GM12878 (cell line): ENCODE measurements around the gene KRTAP9-8.
"Not testable (repeated sequence)": the region's sequence is repeated elsewhere in the genome, so short reads cannot be mapped to it uniquely, and the experiment has no call there.

Experiments
- CBX5 ChIP-seq: sonication (generic); IDR thresholded peaks from 2 replicates; pipeline ENCODE4 v1.6.1; 2016; ENCODE audit warnings: low read depth, moderate library complexity, mild to moderate bottlenecking, inconsistent platforms
- CHD2 ChIP-seq: IDR thresholded peaks from 2 replicates; pipeline ENCODE4 v1.6.1; 2011; ENCODE audit warnings: low read depth, low read length, improper control_type of control experiment, borderline replicate concordance
- HCFC1 ChIP-seq: fragments of 150-350 bp; IDR thresholded peaks from 2 replicates; pipeline ENCODE4 v1.6.1; 2014; ENCODE audit warnings: low read length
- KDM1A ChIP-seq: fragments of 200-600 bp; sonication (generic); IDR thresholded peaks from 2 replicates; pipeline ENCODE4 v1.6.1; 2016; ENCODE audit warnings: borderline replicate concordance
- POLR2A ChIP-seq: IDR thresholded peaks from 2 replicates; pipeline ENCODE4 v1.6.1; 2011; ENCODE audit warnings: low read depth, mild to moderate bottlenecking, low read length
- TF ChIP-seq, protein P1 (sequence below): IDR thresholded peaks from 2 replicates; pipeline ENCODE4 v1.6.1; 2012; ENCODE audit warnings: low read depth, low read length, improper control_type of control experiment
- TF ChIP-seq, protein P2 (sequence below): fragments of 150-350 bp; IDR thresholded peaks from 2 replicates; pipeline ENCODE4 v1.6.1; 2016; ENCODE audit warnings: low read depth, low read length
- TF ChIP-seq, protein P3 (sequence below): fragments of 450-650 bp; IDR thresholded peaks from 2 replicates; pipeline ENCODE4 v1.6.1; 2018; ENCODE audit warnings: mild to moderate bottlenecking, low read depth, moderate library complexity; ENCODE audit not compliant: partially characterized antibody
- TF ChIP-seq, protein P4 (sequence below), 3 experiments: IDR thresholded peaks in 2 of 3; conservative IDR thresholded peaks in 1 of 3; 2 replicates each; pipeline ENCODE4 v1.5.1; 2011; ENCODE audit warnings: low read depth in 3 of 3, low read length in 3 of 3, mild to moderate bottlenecking in 3 of 3, control low read depth in 2 of 3, moderate library complexity in 2 of 3, inconsistent platforms in 1 of 3, mixed read lengths in 1 of 3; ENCODE audit not compliant: control insufficient read depth in 2 of 3, insufficient read depth in 1 of 3; ENCODE audit errors: extremely low read depth in 1 of 3

DNA sequence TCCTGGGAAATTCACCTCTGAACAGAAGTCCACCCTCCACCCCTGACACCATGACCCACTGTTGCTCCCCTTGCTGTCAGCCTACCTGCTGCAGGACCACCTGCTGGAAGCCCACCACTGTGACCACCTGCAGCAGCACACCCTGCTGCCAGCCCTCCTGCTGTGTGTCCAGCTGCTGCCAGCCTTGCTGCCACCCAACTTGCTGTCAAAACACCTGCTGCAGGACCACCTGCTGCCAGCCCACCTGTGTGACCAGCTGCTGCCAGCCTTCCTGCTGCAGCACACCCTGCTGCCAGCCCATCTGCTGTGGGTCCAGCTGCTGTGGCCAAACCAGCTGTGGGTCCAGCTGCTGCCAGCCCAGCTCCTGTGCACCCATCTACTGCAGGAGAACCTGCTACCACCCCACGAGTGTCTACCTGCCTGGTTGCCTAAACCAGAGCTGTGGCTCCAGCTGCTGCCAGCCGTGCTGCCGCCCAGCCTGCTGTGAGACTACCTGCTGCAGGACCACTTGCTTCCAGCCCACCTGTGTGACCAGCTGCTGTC, 37.9 kb downstream of the KRTAP9-8 start, which contains the start of gene KRTAP9-7:
- TF ChIP-seq POLR2A, HCFC1, KDM1A, CBX5, CHD2: not testable (repeated sequence)
- TF ChIP-seq, protein P1, sequence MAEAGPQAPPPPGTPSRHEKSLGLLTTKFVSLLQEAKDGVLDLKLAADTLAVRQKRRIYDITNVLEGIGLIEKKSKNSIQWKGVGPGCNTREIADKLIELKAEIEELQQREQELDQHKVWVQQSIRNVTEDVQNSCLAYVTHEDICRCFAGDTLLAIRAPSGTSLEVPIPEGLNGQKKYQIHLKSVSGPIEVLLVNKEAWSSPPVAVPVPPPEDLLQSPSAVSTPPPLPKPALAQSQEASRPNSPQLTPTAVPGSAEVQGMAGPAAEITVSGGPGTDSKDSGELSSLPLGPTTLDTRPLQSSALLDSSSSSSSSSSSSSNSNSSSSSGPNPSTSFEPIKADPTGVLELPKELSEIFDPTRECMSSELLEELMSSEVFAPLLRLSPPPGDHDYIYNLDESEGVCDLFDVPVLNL, result not testable (repeated sequence)
- TF ChIP-seq, protein P2, sequence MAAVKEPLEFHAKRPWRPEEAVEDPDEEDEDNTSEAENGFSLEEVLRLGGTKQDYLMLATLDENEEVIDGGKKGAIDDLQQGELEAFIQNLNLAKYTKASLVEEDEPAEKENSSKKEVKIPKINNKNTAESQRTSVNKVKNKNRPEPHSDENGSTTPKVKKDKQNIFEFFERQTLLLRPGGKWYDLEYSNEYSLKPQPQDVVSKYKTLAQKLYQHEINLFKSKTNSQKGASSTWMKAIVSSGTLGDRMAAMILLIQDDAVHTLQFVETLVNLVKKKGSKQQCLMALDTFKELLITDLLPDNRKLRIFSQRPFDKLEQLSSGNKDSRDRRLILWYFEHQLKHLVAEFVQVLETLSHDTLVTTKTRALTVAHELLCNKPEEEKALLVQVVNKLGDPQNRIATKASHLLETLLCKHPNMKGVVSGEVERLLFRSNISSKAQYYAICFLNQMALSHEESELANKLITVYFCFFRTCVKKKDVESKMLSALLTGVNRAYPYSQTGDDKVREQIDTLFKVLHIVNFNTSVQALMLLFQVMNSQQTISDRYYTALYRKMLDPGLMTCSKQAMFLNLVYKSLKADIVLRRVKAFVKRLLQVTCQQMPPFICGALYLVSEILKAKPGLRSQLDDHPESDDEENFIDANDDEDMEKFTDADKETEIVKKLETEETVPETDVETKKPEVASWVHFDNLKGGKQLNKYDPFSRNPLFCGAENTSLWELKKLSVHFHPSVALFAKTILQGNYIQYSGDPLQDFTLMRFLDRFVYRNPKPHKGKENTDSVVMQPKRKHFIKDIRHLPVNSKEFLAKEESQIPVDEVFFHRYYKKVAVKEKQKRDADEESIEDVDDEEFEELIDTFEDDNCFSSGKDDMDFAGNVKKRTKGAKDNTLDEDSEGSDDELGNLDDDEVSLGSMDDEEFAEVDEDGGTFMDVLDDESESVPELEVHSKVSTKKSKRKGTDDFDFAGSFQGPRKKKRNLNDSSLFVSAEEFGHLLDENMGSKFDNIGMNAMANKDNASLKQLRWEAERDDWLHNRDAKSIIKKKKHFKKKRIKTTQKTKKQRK, result not testable (repeated sequence)
- TF ChIP-seq, protein P3, sequence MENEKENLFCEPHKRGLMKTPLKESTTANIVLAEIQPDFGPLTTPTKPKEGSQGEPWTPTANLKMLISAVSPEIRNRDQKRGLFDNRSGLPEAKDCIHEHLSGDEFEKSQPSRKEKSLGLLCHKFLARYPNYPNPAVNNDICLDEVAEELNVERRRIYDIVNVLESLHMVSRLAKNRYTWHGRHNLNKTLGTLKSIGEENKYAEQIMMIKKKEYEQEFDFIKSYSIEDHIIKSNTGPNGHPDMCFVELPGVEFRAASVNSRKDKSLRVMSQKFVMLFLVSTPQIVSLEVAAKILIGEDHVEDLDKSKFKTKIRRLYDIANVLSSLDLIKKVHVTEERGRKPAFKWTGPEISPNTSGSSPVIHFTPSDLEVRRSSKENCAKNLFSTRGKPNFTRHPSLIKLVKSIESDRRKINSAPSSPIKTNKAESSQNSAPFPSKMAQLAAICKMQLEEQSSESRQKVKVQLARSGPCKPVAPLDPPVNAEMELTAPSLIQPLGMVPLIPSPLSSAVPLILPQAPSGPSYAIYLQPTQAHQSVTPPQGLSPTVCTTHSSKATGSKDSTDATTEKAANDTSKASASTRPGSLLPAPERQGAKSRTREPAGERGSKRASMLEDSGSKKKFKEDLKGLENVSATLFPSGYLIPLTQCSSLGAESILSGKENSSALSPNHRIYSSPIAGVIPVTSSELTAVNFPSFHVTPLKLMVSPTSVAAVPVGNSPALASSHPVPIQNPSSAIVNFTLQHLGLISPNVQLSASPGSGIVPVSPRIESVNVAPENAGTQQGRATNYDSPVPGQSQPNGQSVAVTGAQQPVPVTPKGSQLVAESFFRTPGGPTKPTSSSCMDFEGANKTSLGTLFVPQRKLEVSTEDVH, result not testable (repeated sequence)
- TF ChIP-seq, protein P4, sequence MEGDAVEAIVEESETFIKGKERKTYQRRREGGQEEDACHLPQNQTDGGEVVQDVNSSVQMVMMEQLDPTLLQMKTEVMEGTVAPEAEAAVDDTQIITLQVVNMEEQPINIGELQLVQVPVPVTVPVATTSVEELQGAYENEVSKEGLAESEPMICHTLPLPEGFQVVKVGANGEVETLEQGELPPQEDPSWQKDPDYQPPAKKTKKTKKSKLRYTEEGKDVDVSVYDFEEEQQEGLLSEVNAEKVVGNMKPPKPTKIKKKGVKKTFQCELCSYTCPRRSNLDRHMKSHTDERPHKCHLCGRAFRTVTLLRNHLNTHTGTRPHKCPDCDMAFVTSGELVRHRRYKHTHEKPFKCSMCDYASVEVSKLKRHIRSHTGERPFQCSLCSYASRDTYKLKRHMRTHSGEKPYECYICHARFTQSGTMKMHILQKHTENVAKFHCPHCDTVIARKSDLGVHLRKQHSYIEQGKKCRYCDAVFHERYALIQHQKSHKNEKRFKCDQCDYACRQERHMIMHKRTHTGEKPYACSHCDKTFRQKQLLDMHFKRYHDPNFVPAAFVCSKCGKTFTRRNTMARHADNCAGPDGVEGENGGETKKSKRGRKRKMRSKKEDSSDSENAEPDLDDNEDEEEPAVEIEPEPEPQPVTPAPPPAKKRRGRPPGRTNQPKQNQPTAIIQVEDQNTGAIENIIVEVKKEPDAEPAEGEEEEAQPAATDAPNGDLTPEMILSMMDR (IDR thresholded peaks at IDR 0.05 in 2 of 3, conservative IDR thresholded peaks at IDR 0.05 in 1 of 3; ENCODE audit: control insufficient read depth in 2 of 3, extremely low read depth in 1 of 3, insufficient read depth in 1 of 3, low read depth in 3 of 3, low read length in 3 of 3), result not testable (repeated sequence)
